ENCODE measurements around the gene FMO3.

FMO3 gene

DNA sequence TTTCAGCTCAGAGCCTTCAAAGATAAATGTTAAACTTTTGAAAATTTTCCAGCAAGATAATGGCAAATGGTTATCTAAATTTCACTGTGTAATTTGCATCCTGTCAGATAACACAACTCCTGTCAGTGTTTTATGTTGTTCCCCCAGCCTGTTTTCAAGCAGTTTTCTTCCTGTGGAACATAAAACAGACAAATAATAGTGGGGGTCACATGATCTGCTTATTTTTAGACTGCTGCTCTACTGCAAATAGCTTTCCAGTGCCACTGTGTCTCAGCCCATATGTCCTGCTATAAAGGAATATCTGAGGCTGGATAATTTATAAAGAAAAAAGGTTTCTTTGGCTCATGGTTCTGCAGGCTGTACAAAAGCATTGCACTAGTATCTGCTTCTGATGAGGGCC is 32.2 kb downstream of the FMO3 start:
- Mint-ChIP-seq H3K9me3 (no peaks in the 10 kb centered on the region), H3K4me1 (no peaks in the 10 kb centered on the region), H3K4me3 (no peak overlapping the region), H3K27ac (ENCODE audit: low read depth) (no peak overlapping the region), H3K36me3 (ENCODE audit: insufficient read depth) (no peaks in the 10 kb centered on the region), H3K27me3 (peaks cover 28% of the 10 kb centered on the region)
- no peak for ATAC-seq (replicated peaks; ENCODE audit: extremely low read depth, poor library complexity, severe bottlenecking)
- DNase-seq (ENCODE audit: low spot score in 2 of 2) = no peak

DNA sequence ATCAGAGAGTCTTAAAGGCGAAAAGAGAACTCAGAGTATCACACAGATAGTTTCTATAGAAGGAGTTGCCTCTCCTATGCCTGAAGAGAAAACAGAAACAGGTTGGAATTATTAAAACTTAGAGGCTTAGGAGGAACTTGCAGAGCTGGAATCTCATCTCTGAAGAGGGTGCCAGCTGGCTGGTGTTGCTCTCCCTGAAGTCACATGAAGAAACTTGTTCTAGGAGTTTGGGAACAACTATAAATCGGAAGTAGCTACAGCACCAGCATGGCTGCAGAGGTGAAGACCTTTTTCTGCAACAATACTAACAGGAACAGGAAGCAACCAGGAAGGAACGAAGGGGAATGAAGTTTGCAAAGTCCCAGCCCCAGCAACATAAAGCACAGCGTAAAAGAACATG is 35.8 kb downstream of the FMO3 start:
- peaks cover 42% of the 10 kb centered on the region for H3K27me3 Mint-ChIP-seq
- no peaks in the 10 kb centered on the region for H3K36me3 Mint-ChIP-seq (ENCODE audit: insufficient read depth)
- H3K9me3 Mint-ChIP-seq = no peaks in the 10 kb centered on the region
- no peaks in the 10 kb centered on the region for H3K4me1 Mint-ChIP-seq
- ATAC-seq (replicated peaks; ENCODE audit: extremely low read depth, poor library complexity, severe bottlenecking) = no peak
- no peak overlapping the region for H3K4me3 Mint-ChIP-seq
- DNase-seq (ENCODE audit: low spot score in 2 of 2) = no peak
- no peak overlapping the region for H3K27ac Mint-ChIP-seq (ENCODE audit: low read depth)

DNA sequence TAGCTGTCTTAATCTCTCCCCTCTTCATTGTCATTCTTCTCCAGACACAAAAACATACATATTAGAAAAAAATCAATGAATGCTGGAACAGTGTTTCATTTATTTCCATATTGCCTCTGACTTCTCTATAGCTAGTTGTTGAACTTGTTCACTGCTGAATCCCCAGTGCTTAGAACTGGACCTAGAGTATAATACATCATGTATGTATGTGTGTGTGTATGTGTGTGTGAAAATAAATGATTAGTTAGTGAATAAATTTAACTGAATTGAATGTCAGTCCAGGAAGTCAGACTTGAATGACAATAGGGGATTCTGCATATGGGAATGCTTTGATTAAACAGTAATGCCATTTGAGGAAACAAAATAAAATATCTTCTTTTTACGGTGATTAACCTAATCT is 36.4 kb downstream of the FMO3 start:
- DNase-seq (ENCODE audit: low spot score in 2 of 2) (no peak), ATAC-seq (replicated peaks; ENCODE audit: extremely low read depth, poor library complexity, severe bottlenecking) (no peak)
- H3K27ac Mint-ChIP-seq (ENCODE audit: low read depth) = no peak overlapping the region
- no peaks in the 10 kb centered on the region for H3K4me1 Mint-ChIP-seq
- H3K4me3 Mint-ChIP-seq = no peak overlapping the region
- H3K36me3 Mint-ChIP-seq (ENCODE audit: insufficient read depth) = no peaks in the 10 kb centered on the region
- H3K27me3 Mint-ChIP-seq = peaks cover 44% of the 10 kb centered on the region
- H3K9me3 Mint-ChIP-seq = no peaks in the 10 kb centered on the region

DNA sequence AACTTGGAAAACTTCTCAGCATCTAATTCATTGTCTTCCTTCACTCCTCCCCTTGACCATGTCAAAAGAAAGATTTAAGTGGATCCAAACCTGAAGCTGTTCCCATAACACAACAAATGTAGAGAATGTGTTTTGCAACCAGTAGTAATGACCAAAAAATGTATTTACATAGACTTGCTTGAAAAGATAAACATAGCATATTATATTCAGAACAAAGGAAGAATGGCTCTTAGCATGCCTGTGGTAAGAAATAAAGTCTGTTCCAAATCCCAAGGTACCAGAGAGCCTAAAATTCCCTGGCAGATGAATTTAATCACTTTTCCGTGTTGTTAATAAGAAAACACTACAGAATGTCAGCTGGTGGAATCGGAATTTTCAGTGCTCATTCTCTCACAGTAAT is 36.8 kb downstream of the FMO3 start:
- ATAC-seq (replicated peaks; ENCODE audit: extremely low read depth, poor library complexity, severe bottlenecking) (no peak), DNase-seq (ENCODE audit: low spot score in 2 of 2) (no peak)
- Mint-ChIP-seq H3K4me1 (no peaks in the 10 kb centered on the region), H3K9me3 (no peaks in the 10 kb centered on the region), H3K4me3 (no peak overlapping the region), H3K27me3 (peaks cover 44% of the 10 kb centered on the region), H3K27ac (ENCODE audit: low read depth) (no peak overlapping the region), H3K36me3 (ENCODE audit: insufficient read depth) (peaks cover under 1% of the 10 kb centered on the region)

- no peak for DNase-seq (ENCODE audit: low spot score in 2 of 2)
- no peak overlapping the region for H3K27ac Mint-ChIP-seq (ENCODE audit: low read depth)
- peaks cover 44% of the 10 kb centered on the region for H3K27me3 Mint-ChIP-seq
- H3K4me1 Mint-ChIP-seq = no peaks in the 10 kb centered on the region
- ATAC-seq (replicated peaks; ENCODE audit: extremely low read depth, poor library complexity, severe bottlenecking) = no peak
- H3K4me3 Mint-ChIP-seq = no peak overlapping the region
- H3K36me3 Mint-ChIP-seq (ENCODE audit: insufficient read depth) = peaks cover 1% of the 10 kb centered on the region
- no peaks in the 10 kb centered on the region for H3K9me3 Mint-ChIP-seq
Measured at GRCh38 chr1:171128463-171128862, 37.8 kb downstream of the FMO3 start.

DNA sequence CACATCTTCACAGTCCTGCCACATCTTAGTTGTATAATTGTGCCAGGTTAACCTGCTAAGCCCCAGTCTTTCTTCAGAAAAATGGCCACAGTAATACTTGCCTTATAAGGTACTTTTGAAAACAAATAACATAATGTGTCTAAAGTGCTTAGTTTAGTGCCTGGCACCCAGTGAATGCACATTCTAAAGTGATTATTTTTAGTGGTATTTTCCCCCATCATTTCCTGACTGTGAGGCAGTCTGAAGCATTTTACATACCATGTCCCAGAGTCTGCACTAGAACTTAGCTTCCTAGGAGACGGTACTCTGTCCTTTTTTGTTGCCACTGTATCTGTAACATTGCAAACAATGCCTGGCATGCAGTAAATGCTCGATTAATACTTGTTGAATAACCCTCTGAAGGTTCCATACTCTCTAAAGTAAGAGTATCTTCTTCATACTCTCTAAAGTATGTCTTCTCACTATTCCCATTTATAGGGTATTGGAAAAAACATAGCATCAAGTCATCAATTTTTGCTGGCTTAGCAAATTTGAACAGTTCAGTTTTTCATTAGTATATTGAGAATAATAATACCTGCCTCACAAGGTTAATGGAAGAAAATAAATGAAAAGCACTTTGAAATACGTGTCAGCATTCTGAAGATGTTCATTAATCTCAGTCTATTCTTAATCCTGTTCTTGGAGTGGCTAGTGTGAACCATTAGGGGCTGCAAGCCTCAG is 43.7 kb downstream of the FMO3 start:
- no peaks in the 10 kb centered on the region for H3K9me3 Mint-ChIP-seq
- no peak overlapping the region for H3K27ac Mint-ChIP-seq (ENCODE audit: low read depth)
- peaks cover 37% of the 10 kb centered on the region for H3K27me3 Mint-ChIP-seq
- H3K36me3 Mint-ChIP-seq (ENCODE audit: insufficient read depth) = peaks cover 1% of the 10 kb centered on the region
- ATAC-seq (replicated peaks; ENCODE audit: extremely low read depth, poor library complexity, severe bottlenecking) = no peak
- no peak for DNase-seq (ENCODE audit: low spot score in 2 of 2)
- no peak overlapping the region for H3K4me3 Mint-ChIP-seq
- H3K4me1 Mint-ChIP-seq = no peaks in the 10 kb centered on the region

GRCh38 chr1:171137580-171137979 is 46.9 kb downstream of the FMO3 start:
- Mint-ChIP-seq H3K27ac (ENCODE audit: low read depth) (no peak overlapping the region), H3K27me3 (peaks cover 27% of the 10 kb centered on the region), H3K4me1 (no peaks in the 10 kb centered on the region), H3K36me3 (ENCODE audit: insufficient read depth) (no peaks in the 10 kb centered on the region), H3K4me3 (no peak overlapping the region), H3K9me3 (no peaks in the 10 kb centered on the region)
- ATAC-seq (replicated peaks; ENCODE audit: extremely low read depth, poor library complexity, severe bottlenecking) (no peak), DNase-seq (ENCODE audit: low spot score in 2 of 2) (no peak)

DNA sequence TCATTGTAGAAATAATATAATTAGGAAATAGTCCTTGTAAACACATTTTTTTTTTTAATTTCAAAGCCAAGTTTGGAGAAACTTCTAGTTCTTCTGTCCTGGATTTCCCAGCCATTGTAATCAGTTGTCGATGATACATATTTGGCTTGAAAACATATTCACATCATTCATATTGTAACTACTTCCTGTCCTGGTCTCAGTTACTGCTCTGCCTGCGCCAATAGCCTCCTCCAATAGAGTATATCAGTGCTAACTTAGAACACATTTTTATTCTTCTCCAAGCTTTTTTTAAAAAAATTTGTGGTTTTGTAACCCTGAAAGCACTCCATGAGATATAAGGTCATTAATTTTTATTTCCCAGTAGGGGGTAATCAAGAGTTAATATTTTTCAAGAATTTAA is 48.3 kb downstream of the FMO3 start:
- Mint-ChIP-seq H3K4me3 (no peak overlapping the region), H3K9me3 (no peaks in the 10 kb centered on the region), H3K27ac (ENCODE audit: low read depth) (no peak overlapping the region), H3K27me3 (peaks cover 28% of the 10 kb centered on the region), H3K4me1 (no peaks in the 10 kb centered on the region), H3K36me3 (ENCODE audit: insufficient read depth) (no peaks in the 10 kb centered on the region)
- DNase-seq (ENCODE audit: low spot score in 2 of 2) (no peak), ATAC-seq (replicated peaks; ENCODE audit: extremely low read depth, poor library complexity, severe bottlenecking) (no peak)

GRCh38 chr1:171139890-171140289 is 49.2 kb downstream of the FMO3 start:
- ATAC-seq (replicated peaks; ENCODE audit: extremely low read depth, poor library complexity, severe bottlenecking) = no peak
- Mint-ChIP-seq H3K36me3 (ENCODE audit: insufficient read depth) (no peaks in the 10 kb centered on the region), H3K4me3 (no peak overlapping the region), H3K27me3 (peaks cover 28% of the 10 kb centered on the region), H3K27ac (ENCODE audit: low read depth) (no peak overlapping the region), H3K4me1 (no peaks in the 10 kb centered on the region), H3K9me3 (no peaks in the 10 kb centered on the region)
- DNase-seq (ENCODE audit: low spot score in 2 of 2) = no peak

- no peak for ATAC-seq (replicated peaks; ENCODE audit: extremely low read depth, poor library complexity, severe bottlenecking)
- no peak for DNase-seq (ENCODE audit: low spot score in 2 of 2)
- H3K27ac Mint-ChIP-seq (ENCODE audit: low read depth) = no peak overlapping the region
- H3K9me3 Mint-ChIP-seq = no peaks in the 10 kb centered on the region
- H3K4me1 Mint-ChIP-seq = no peaks in the 10 kb centered on the region
- no peaks in the 10 kb centered on the region for H3K36me3 Mint-ChIP-seq (ENCODE audit: insufficient read depth)
- H3K27me3 Mint-ChIP-seq = peaks cover 28% of the 10 kb centered on the region
- no peak overlapping the region for H3K4me3 Mint-ChIP-seq
Measured at GRCh38 chr1:171140401-171140800, 49.7 kb downstream of the FMO3 start.

- Mint-ChIP-seq H3K4me3 (no peak overlapping the region), H3K27me3 (peaks cover 28% of the 10 kb centered on the region), H3K36me3 (ENCODE audit: insufficient read depth) (no peaks in the 10 kb centered on the region), H3K9me3 (no peaks in the 10 kb centered on the region), H3K4me1 (no peaks in the 10 kb centered on the region), H3K27ac (ENCODE audit: low read depth) (no peak overlapping the region)
- DNase-seq (ENCODE audit: low spot score in 2 of 2) (no peak), ATAC-seq (replicated peaks; ENCODE audit: extremely low read depth, poor library complexity, severe bottlenecking) (no peak)
Measured at GRCh38 chr1:171140956-171141687, 50.4 kb downstream of the FMO3 start.

- Mint-ChIP-seq H3K27ac (ENCODE audit: low read depth) (no peak overlapping the region), H3K36me3 (ENCODE audit: insufficient read depth) (no peaks in the 10 kb centered on the region), H3K4me1 (no peaks in the 10 kb centered on the region), H3K27me3 (peaks cover 21% of the 10 kb centered on the region), H3K9me3 (no peaks in the 10 kb centered on the region), H3K4me3 (no peak overlapping the region)
- no peak for ATAC-seq (replicated peaks; ENCODE audit: extremely low read depth, poor library complexity, severe bottlenecking)
- DNase-seq (ENCODE audit: low spot score in 2 of 2) = no peak
Measured at GRCh38 chr1:171141688-171142415, 51.1 kb downstream of the FMO3 start.
